Esophagus muscularis mucosa (tissue), 3 donors: ENCODE data around the gene ZNF592.

Experiments used
- CTCF ChIP-seq, 3 experiments: fragments of 200-600 bp in 2 of 3; fragments of 450-650 bp in 1 of 3; sonication (generic) in 2 of 3; IDR thresholded peaks; one replicate each; pipeline ENCODE4 v1.5.1; 2017 to 2019; ENCODE audit warnings: antibody characterized with exemption in 3 of 3, mild to moderate bottlenecking in 2 of 3, moderate library complexity in 1 of 3
- POLR2A ChIP-seq: fragments of 450-650 bp; IDR thresholded peaks from one replicate; pipeline ENCODE4 v1.6.1; 2017; ENCODE audit warnings: antibody characterized with exemption, moderate library complexity, mild to moderate bottlenecking, low read depth
- POLR2AphosphoS5 ChIP-seq, 2 donors: sonication (generic); formaldehyde crosslinking; IDR thresholded peaks; one replicate each; pipeline ENCODE4 v1.6.1; 2017; ENCODE audit warnings: antibody characterized with exemption in 2 of 2

- TF ChIP-seq CTCF (IDR thresholded peaks at IDR 0.05) (no peak), POLR2AphosphoS5 (IDR thresholded peaks at IDR 0.05) (no peak), POLR2A (no peak)
Measured at GRCh38 chr15:84834229-84834955, 86.0 kb downstream of the ZNF592 start.
